Keratinocyte (primary cell): ENCODE measurements around the gene LHPP. TPM values are rescaled to one million over a fixed set of nuclear protein-coding genes. Genes with fewer than 3 reads are reported as not detected.

Experiments
- DNase-seq: peaks from one replicate; pipeline ENCODE4 v3.0.0-alpha.2; 2011; ENCODE audit warnings: low read depth, missing footprints, low spot score
- FAIRE-seq: peaks from 2 replicates; lab custom pipeline; 2011; peaks lifted over from hg19 to GRCh38; lab: Jason Lieb, UNC
- H2AFZ ChIP-seq: 2 replicates; pipeline ENCODE4 v1.6.0; 2012; ENCODE audit warnings: low read length, control low read depth, inconsistent platforms; ENCODE audit not compliant: control insufficient read depth
- H3K27ac ChIP-seq: 2 replicates; pipeline ENCODE4 v1.5.1; 2011; ENCODE audit warnings: low read length; ENCODE audit not compliant: control insufficient read depth, insufficient read depth
- H3K27me3 ChIP-seq: 3 replicates; pipeline ENCODE4 v1.6.0; 2011; ENCODE audit warnings: low read length; ENCODE audit not compliant: control insufficient read depth, insufficient read depth; ENCODE audit errors: extremely low read depth
- H3K36me3 ChIP-seq, 2 experiments: 2 replicates in 1 of 2; 3 replicates in 1 of 2; pipeline ENCODE4 v1.5.1; 2011; ENCODE audit warnings: low read length in 2 of 2, mild to moderate bottlenecking in 1 of 2; ENCODE audit not compliant: control insufficient read depth in 2 of 2, insufficient read depth in 2 of 2; ENCODE audit errors: extremely low read depth in 1 of 2
- H3K4me1 ChIP-seq: 3 replicates; pipeline ENCODE4 v1.5.1; 2011; ENCODE audit warnings: low read length; ENCODE audit not compliant: control insufficient read depth, insufficient read depth; ENCODE audit errors: extremely low read depth
- H3K4me2 ChIP-seq: 3 replicates; pipeline ENCODE4 v1.6.0; 2011; ENCODE audit warnings: low read depth, low read length; ENCODE audit not compliant: control insufficient read depth, insufficient read depth; ENCODE audit errors: extremely low read depth
- H3K4me3 ChIP-seq, 3 experiments: fragments of 200-600 bp in 1 of 3; sonication (generic) in 1 of 3; 2 replicates in 2 of 3; 3 replicates in 1 of 3; pipeline ENCODE4 v1.5.1; 2011 to 2016; ENCODE audit warnings: low read length in 3 of 3, mild to moderate bottlenecking in 3 of 3, control low read depth in 2 of 3, inconsistent platforms in 1 of 3, low read depth in 1 of 3, mixed read lengths in 1 of 3, mixed run types in 1 of 3, moderate library complexity in 1 of 3; ENCODE audit not compliant: control insufficient read depth in 2 of 3, insufficient read depth in 2 of 3; ENCODE audit errors: extremely low read depth in 1 of 3
- H3K79me2 ChIP-seq: 2 replicates; pipeline ENCODE4 v1.6.0; 2012; ENCODE audit warnings: low read length; ENCODE audit not compliant: control insufficient read depth, insufficient read depth
- H3K9ac ChIP-seq: 3 replicates; pipeline ENCODE4 v1.6.0; 2011; ENCODE audit warnings: low read length; ENCODE audit not compliant: control insufficient read depth, insufficient read depth; ENCODE audit errors: extremely low read depth
- H3K9me1 ChIP-seq: 3 replicates; pipeline ENCODE4 v1.6.0; 2011; ENCODE audit warnings: low read length; ENCODE audit not compliant: control insufficient read depth, insufficient read depth; ENCODE audit errors: extremely low read depth
- H3K9me3 ChIP-seq: 2 replicates; pipeline ENCODE4 v1.5.1; 2012; ENCODE audit warnings: low read depth, low read length; ENCODE audit not compliant: control insufficient read depth
- H4K20me1 ChIP-seq: 3 replicates; pipeline ENCODE4 v1.6.0; 2011; ENCODE audit warnings: low read length; ENCODE audit not compliant: control insufficient read depth, insufficient read depth; ENCODE audit errors: extremely low read depth
- EZH2 ChIP-seq: IDR thresholded peaks from one replicate; pipeline ENCODE4 v1.6.1; 2012; ENCODE audit warnings: inconsistent platforms, mild to moderate bottlenecking, low read length, moderate library complexity
- dilution Hi-C: fragments of 300-500 bp; cut with MboI; formaldehyde crosslinking; loops from one replicate; pipeline ENCODE4 v1.7.0; 2020; ENCODE audit warnings: low sequenced_read_pairs; ENCODE audit not compliant: extremely low pct_ligation_motif_present
- polyA plus RNA-seq, 5 experiments: library from polyadenylated mRNA; depleted of rRNA in 3 of 5; stranded (reverse) in 3 of 5; stranded (forward) in 1 of 5; unstranded in 1 of 5; fragments of >200 nt; gene quantifications; 1 replicate in 1 of 5; 2 replicates in 3 of 5; 3 replicates in 1 of 5; pipeline versions ENCODE4 v1.2.1 to v1.2.3, GENCODE V29; 2011 to 2012; ENCODE audit warnings: missing spikeins in 2 of 5, low read depth in 1 of 5, low replicate concordance in 1 of 5
- TF ChIP-seq, protein P1 (sequence below), 3 experiments: IDR thresholded peaks in 1 of 3; conservative IDR thresholded peaks in 1 of 3; optimal IDR thresholded peaks in 1 of 3; 2 replicates in 2 of 3; 3 replicates in 1 of 3; pipeline versions ENCODE3 to v1.5.1; 2011; ENCODE audit warnings: low read length in 3 of 3, mild to moderate bottlenecking in 3 of 3, moderate library complexity in 2 of 3, control low read depth in 1 of 3, inconsistent platforms in 1 of 3; ENCODE audit not compliant: insufficient read depth in 2 of 3; ENCODE audit errors: extremely low read depth in 1 of 3

LHPP gene
- polyA plus RNA-seq, 1 donor (not counting 4 experiments of a cell fraction or from before 2014, with no cell fraction given), result 13.1 TPM

GRCh38 chr10:124524991-124525653 is 63.5 kb downstream of the LHPP start:
- Histone ChIP-seq H3K4me1 (peaks cover 13% of the 10 kb centered on the region), H3K27ac (peak overlapping the region; percentile 8), H3K9me3 (no peaks in the 10 kb centered on the region), H3K36me3 (no peaks in the 10 kb centered on the region), H3K4me3 (no peak overlapping the region), H3K79me2 (no peaks in the 10 kb centered on the region), H3K9ac (no peak overlapping the region), H4K20me1 (no peaks in the 10 kb centered on the region), H3K4me2 (peak overlapping the region; percentile 58), H2AFZ (peak overlapping the region; percentile 94), H3K27me3 (no peaks in the 10 kb centered on the region), H3K9me1 (no peaks in the 10 kb centered on the region)
- DNase-seq (no peak), FAIRE-seq (peak; percentile 53)
- TF ChIP-seq, protein P1, sequence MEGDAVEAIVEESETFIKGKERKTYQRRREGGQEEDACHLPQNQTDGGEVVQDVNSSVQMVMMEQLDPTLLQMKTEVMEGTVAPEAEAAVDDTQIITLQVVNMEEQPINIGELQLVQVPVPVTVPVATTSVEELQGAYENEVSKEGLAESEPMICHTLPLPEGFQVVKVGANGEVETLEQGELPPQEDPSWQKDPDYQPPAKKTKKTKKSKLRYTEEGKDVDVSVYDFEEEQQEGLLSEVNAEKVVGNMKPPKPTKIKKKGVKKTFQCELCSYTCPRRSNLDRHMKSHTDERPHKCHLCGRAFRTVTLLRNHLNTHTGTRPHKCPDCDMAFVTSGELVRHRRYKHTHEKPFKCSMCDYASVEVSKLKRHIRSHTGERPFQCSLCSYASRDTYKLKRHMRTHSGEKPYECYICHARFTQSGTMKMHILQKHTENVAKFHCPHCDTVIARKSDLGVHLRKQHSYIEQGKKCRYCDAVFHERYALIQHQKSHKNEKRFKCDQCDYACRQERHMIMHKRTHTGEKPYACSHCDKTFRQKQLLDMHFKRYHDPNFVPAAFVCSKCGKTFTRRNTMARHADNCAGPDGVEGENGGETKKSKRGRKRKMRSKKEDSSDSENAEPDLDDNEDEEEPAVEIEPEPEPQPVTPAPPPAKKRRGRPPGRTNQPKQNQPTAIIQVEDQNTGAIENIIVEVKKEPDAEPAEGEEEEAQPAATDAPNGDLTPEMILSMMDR (optimal IDR thresholded peaks at IDR 0.05 in 1 of 3, IDR thresholded peaks at IDR 0.05 in 1 of 3, conservative IDR thresholded peaks at IDR 0.05 in 1 of 3; ENCODE audit: extremely low read depth in 1 of 3, insufficient read depth in 2 of 3, low read length in 3 of 3), result peak in 1 of 3 experiments; percentile 13
- TF ChIP-seq EZH2, result no peak
- dilution Hi-C loops, result no loop called here

DNA sequence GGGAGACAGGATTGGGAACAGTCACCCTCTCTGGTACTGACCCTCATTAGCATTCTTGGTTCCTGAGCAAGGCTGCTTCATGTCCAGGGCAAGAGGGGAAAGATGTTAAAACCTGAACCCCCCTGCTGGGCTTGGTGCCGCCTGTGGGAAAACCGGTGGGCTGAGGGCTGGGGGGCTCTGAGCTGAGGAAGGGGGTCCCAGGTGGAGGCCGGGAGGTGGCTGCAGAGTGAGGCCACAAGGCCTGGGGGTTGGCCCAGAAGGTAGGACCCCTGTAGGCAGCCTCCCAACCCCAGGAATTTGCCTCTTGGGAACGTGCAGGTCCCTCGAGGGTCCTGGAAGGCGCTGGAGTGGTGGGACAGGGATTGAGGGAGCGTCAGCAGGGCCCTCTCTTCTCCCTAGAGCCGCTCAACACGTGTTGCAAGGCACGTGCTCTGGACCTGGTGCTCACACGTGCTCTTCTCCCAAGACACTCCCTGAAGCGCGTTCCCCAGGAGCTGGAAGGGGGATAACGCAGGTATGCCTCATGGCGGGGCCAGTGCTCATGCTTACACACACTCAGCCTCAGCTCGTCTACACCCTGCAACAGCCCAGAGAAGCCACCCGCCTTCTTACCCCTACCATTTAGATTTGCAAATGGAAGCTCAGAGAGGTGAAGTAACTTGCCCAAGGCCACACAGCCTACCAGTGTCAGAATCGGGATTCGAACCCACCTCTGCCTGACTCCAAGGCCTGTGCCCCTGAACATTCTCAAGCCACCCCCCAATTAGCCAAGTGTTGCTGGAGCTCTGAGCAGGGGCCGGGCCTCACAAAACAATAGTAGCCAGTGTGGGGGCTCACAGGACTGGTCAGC is 64.4 kb downstream of the LHPP start:
- dilution Hi-C loops, result no loop called here
- no peak overlapping the region for H3K4me2 ChIP-seq
- H2AFZ ChIP-seq, result no peak overlapping the region
- no peak overlapping the region for H3K27ac ChIP-seq
- no peak for FAIRE-seq
- H3K9me3 ChIP-seq, result no peaks in the 10 kb centered on the region
- no peaks in the 10 kb centered on the region for H3K36me3 ChIP-seq
- no peaks in the 10 kb centered on the region for H4K20me1 ChIP-seq
- no peaks in the 10 kb centered on the region for H3K27me3 ChIP-seq
- H3K9ac ChIP-seq, result no peak overlapping the region
- H3K79me2 ChIP-seq, result no peaks in the 10 kb centered on the region
- H3K4me1 ChIP-seq, result peaks cover 13% of the 10 kb centered on the region
- no peak for DNase-seq
- TF ChIP-seq, protein P1 (optimal IDR thresholded peaks at IDR 0.05 in 1 of 3, IDR thresholded peaks at IDR 0.05 in 1 of 3, conservative IDR thresholded peaks at IDR 0.05 in 1 of 3; ENCODE audit: extremely low read depth in 1 of 3, insufficient read depth in 2 of 3, low read length in 3 of 3), result no peak
- TF ChIP-seq EZH2, result no peak
- H3K4me3 ChIP-seq, result no peak overlapping the region
- H3K9me1 ChIP-seq, result no peaks in the 10 kb centered on the region
